ENCODE data around the gene FBLN2. TPM values are rescaled to one million over a fixed set of nuclear protein-coding genes. Genes with fewer than 3 reads are reported as not detected.
A peak's percentile ranks its signal among the peaks of the same experiment; 100 is the strongest.

The FBLN2 gene
- polyA plus RNA-seq, 5 donors: 24.9 to 34.6 (median 29.8) TPM

GRCh38 chr3:13619661-13620230 is 70.8 kb downstream of the FBLN2 start:
- DNase-seq: no peak

GRCh38 chr3:13620281-13620680 is 71.4 kb downstream of the FBLN2 start:
- no peak for DNase-seq

- DNase-seq: no peak
These were observed 71.9 kb downstream of the FBLN2 start for GRCh38 chr3:13620776-13621365.

- peak in 1 of 2 donors; percentile 27 for DNase-seq
These were observed 72.7 kb downstream of the FBLN2 start for GRCh38 chr3:13621381-13622221.

- DNase-seq: no peak
These were observed 73.4 kb downstream of the FBLN2 start for GRCh38 chr3:13622356-13622755.

- DNase-seq: no peak
These were observed 74.3 kb downstream of the FBLN2 start for GRCh38 chr3:13623101-13623654.

- no peak for DNase-seq
These were observed 75.1 kb downstream of the FBLN2 start for GRCh38 chr3:13624021-13624420.

- no peak for DNase-seq
These were observed 75.8 kb downstream of the FBLN2 start for GRCh38 chr3:13624671-13625125.

GRCh38 chr3:13626396-13626795 is 77.5 kb downstream of the FBLN2 start:
- no peak for DNase-seq

GRCh38 chr3:13626915-13627460 is 78.1 kb downstream of the FBLN2 start:
- no peak for DNase-seq

GRCh38 chr3:13627681-13628080 is 78.8 kb downstream of the FBLN2 start:
- no peak for DNase-seq

- DNase-seq: no peak
These were observed 79.5 kb downstream of the FBLN2 start for GRCh38 chr3:13628432-13628831.

- no peak for DNase-seq
These were observed 80.1 kb downstream of the FBLN2 start for GRCh38 chr3:13628841-13629551.

GRCh38 chr3:13629644-13630043 is 80.7 kb downstream of the FBLN2 start:
- DNase-seq: no peak

GRCh38 chr3:13631256-13631655 is 82.3 kb downstream of the FBLN2 start:
- DNase-seq: no peak

GRCh38 chr3:13633176-13633575 is 84.3 kb downstream of the FBLN2 start:
- DNase-seq: no peak

GRCh38 chr3:13634151-13634550 is 85.2 kb downstream of the FBLN2 start:
- DNase-seq: no peak

GRCh38 chr3:13634615-13635014 is 85.7 kb downstream of the FBLN2 start:
- DNase-seq: no peak

GRCh38 chr3:13636186-13636585 is 87.3 kb downstream of the FBLN2 start:
- no peak for DNase-seq

GRCh38 chr3:13636874-13637273 is 87.9 kb downstream of the FBLN2 start:
- DNase-seq: no peak

- DNase-seq: no peak
These were observed 88.5 kb downstream of the FBLN2 start for GRCh38 chr3:13637311-13637891.

Measured in right lung (tissue), 5 donors.